Panc1 (cell line): ENCODE data around the gene SERPINB7.

Source experiments
- CTCF ChIP-seq: fragments of 450-650 bp; IDR thresholded peaks from 2 replicates; pipeline ENCODE4 v1.5.1; 2017; ENCODE audit warnings: mild to moderate bottlenecking
- POLR2AphosphoS5 ChIP-seq: IDR thresholded peaks from 2 replicates; pipeline ENCODE4 v1.6.1; 2012; ENCODE audit warnings: mild to moderate bottlenecking, low read depth, low read length, moderate library complexity

GRCh38 chr18:63775166-63775730 is at the start of gene SERPINB7:
- TF ChIP-seq CTCF: no peak
- no peak for TF ChIP-seq POLR2AphosphoS5
